Trophoblast cell (in vitro differentiated cells and primary cell): ENCODE results near the gene IGF2R.
"Not testable (repeated sequence)": the region's sequence is repeated elsewhere in the genome, so short reads cannot be mapped to it uniquely, and the experiment has no call there.

Experiments
- DNase-seq, 2 donors: peaks; one replicate each; pipeline ENCODE4 v3.0.0-alpha.2; 2016
- H2AFZ ChIP-seq: 2 replicates; pipeline ENCODE4 v1.6.1; 2013; ENCODE audit warnings: low read length, moderate library complexity, mild to moderate bottlenecking; ENCODE audit not compliant: insufficient read depth, poor library complexity
- H2AK5ac ChIP-seq: 2 replicates; pipeline ENCODE4 v1.6.1; 2013; ENCODE audit warnings: mild to moderate bottlenecking, low read length
- H2BK120ac ChIP-seq: 2 replicates; pipeline ENCODE4 v1.6.1; 2013; ENCODE audit warnings: low read length, mild to moderate bottlenecking, moderate library complexity; ENCODE audit not compliant: insufficient read depth, poor library complexity
- H2BK12ac ChIP-seq: 2 replicates; pipeline ENCODE4 v1.6.1; 2013; ENCODE audit warnings: mild to moderate bottlenecking, low read length, moderate library complexity
- H2BK5ac ChIP-seq: 2 replicates; pipeline ENCODE4 v1.6.1; 2013; ENCODE audit warnings: low read length, low read depth, moderate library complexity, mild to moderate bottlenecking; ENCODE audit not compliant: poor library complexity
- H3K14ac ChIP-seq: 2 replicates; pipeline ENCODE4 v1.6.1; 2013; ENCODE audit warnings: mild to moderate bottlenecking, low read length
- H3K18ac ChIP-seq: 2 replicates; pipeline ENCODE4 v1.6.1; 2013; ENCODE audit warnings: mild to moderate bottlenecking, low read length
- H3K23ac ChIP-seq: 2 replicates; pipeline ENCODE4 v1.6.1; 2013; ENCODE audit warnings: low read length
- H3K27ac ChIP-seq: 2 replicates; pipeline ENCODE4 v1.5.1; 2013; ENCODE audit warnings: low read depth, mild to moderate bottlenecking, inconsistent platforms, low read length, moderate library complexity
- H3K27me3 ChIP-seq: 2 replicates; pipeline ENCODE4 v1.6.1; 2013; ENCODE audit warnings: inconsistent platforms, mild to moderate bottlenecking, low read length, moderate library complexity; ENCODE audit not compliant: insufficient read depth
- H3K36me3 ChIP-seq, 2 experiments: 1 replicate in 1 of 2; 2 replicates in 1 of 2; pipeline ENCODE4 v1.6.1; 2013; ENCODE audit warnings: low read length in 2 of 2, mild to moderate bottlenecking in 2 of 2, moderate library complexity in 1 of 2; ENCODE audit not compliant: insufficient read depth in 2 of 2, control insufficient read depth in 1 of 2
- H3K4ac ChIP-seq: 2 replicates; pipeline ENCODE4 v1.6.1; 2013; ENCODE audit warnings: low read depth, mild to moderate bottlenecking, low read length, moderate library complexity
- H3K4me1 ChIP-seq, 2 experiments: 1 replicate in 1 of 2; 2 replicates in 1 of 2; pipeline ENCODE4 v1.6.1; 2013; ENCODE audit warnings: low read length in 2 of 2, mild to moderate bottlenecking in 2 of 2, moderate library complexity in 1 of 2; ENCODE audit not compliant: insufficient read depth in 2 of 2, control insufficient read depth in 1 of 2
- H3K4me2 ChIP-seq: 2 replicates; pipeline ENCODE4 v1.6.1; 2013; ENCODE audit warnings: inconsistent platforms, mild to moderate bottlenecking, low read length, moderate library complexity
- H3K4me3 ChIP-seq: 2 replicates; pipeline ENCODE4 v1.5.1; 2013; ENCODE audit warnings: mild to moderate bottlenecking, low read depth, low read length, inconsistent platforms
- H3K79me1 ChIP-seq: one replicate; pipeline ENCODE4 v1.6.1; 2013; ENCODE audit warnings: low read length
- H3K79me2 ChIP-seq: 2 replicates; pipeline ENCODE4 v1.6.1; 2013; ENCODE audit warnings: low read length, mild to moderate bottlenecking; ENCODE audit not compliant: control insufficient read depth, insufficient read depth, poor library complexity
- H3K9ac ChIP-seq: 2 replicates; pipeline ENCODE4 v1.6.1; 2013; ENCODE audit warnings: mild to moderate bottlenecking, low read length
- H3K9me3 ChIP-seq: 2 replicates; pipeline ENCODE4 v1.6.1; 2013; ENCODE audit warnings: low read depth, mild to moderate bottlenecking, control low read depth, inconsistent platforms, low read length; ENCODE audit not compliant: insufficient read depth
- H4K12ac ChIP-seq: 2 replicates; pipeline ENCODE4 v1.6.1; 2013; ENCODE audit warnings: low read depth, mild to moderate bottlenecking, low read length, moderate library complexity
- H4K8ac ChIP-seq: 2 replicates; pipeline ENCODE4 v1.6.1; 2013; ENCODE audit warnings: low read depth, mild to moderate bottlenecking, low read length, moderate library complexity
- H4K91ac ChIP-seq: one replicate; pipeline ENCODE4 v1.6.1; 2013; ENCODE audit warnings: low read depth, mild to moderate bottlenecking, low read length, moderate library complexity
- WGBS: extraction: QIAGEN DNeasy Blood & Tissue Kit; methylation state at CpG from one replicate; pipeline ENCODE4 v1.1.7; 2013; ENCODE audit warnings: missing lambda C conversion rate; ENCODE audit not compliant: insufficient read length, insufficient coverage; ENCODE audit errors: extremely low coverage; 5-methylcytosine and 5-hydroxymethylcytosine counted together

The IGF2R gene

DNA sequence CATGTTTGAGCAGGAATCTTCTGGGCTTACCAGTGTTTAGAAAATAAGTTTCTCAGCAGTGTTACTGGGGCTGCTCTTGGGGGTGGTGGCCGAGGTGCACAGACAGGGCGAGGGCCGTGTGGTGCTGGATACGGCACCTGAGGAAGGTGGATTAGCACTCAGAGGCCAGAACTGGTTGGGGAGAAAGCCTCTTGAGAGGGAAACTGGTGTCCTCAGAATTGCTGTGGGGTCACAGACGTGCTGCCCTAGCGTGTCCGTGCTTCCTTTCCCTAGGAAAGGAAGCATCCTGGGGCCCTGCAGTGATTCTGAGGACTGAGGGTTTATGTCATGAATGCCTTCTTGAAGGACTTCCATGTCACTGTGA is 120.6 kb downstream of the IGF2R start:
- no peaks in the 10 kb centered on the region for H3K79me1 ChIP-seq
- no peak overlapping the region for H2AK5ac ChIP-seq
- H4K91ac ChIP-seq = no peak overlapping the region
- no peak overlapping the region for H3K23ac ChIP-seq
- no peak overlapping the region for H4K12ac ChIP-seq
- DNase-seq = no peak
- no peaks in the 10 kb centered on the region for H3K4me1 ChIP-seq
- no peak overlapping the region for H2AFZ ChIP-seq
- no peaks in the 10 kb centered on the region for H3K79me2 ChIP-seq
- H3K27me3 ChIP-seq = no peaks in the 10 kb centered on the region
- no peak overlapping the region for H2BK120ac ChIP-seq
- no peak overlapping the region for H4K8ac ChIP-seq
- H3K18ac ChIP-seq = no peak overlapping the region
- no peak overlapping the region for H2BK5ac ChIP-seq
- no peak overlapping the region for H3K14ac ChIP-seq
- no peak overlapping the region for H3K27ac ChIP-seq
- H3K4ac ChIP-seq = no peak overlapping the region
- no peak overlapping the region for H3K9ac ChIP-seq
- no peak overlapping the region for H2BK12ac ChIP-seq
- peaks cover 66 to 89% of the 10 kb centered on the region in 2 experiments for H3K36me3 ChIP-seq
- no peak overlapping the region for H3K4me2 ChIP-seq
- H3K9me3 ChIP-seq = no peaks in the 10 kb centered on the region
- WGBS = no CpG with 5 or more reads among the region's 7 CpGs
- H3K4me3 ChIP-seq = no peak overlapping the region

- not testable (repeated sequence) for H3K4me2 ChIP-seq, H3K79me2 ChIP-seq, H4K12ac ChIP-seq, H2AK5ac ChIP-seq, H2BK120ac ChIP-seq, H3K23ac ChIP-seq, H3K27me3 ChIP-seq, H3K27ac ChIP-seq, H3K4ac ChIP-seq, H3K9ac ChIP-seq, H3K4me1 ChIP-seq, H2BK12ac ChIP-seq, H4K91ac ChIP-seq, H3K4me3 ChIP-seq, DNase-seq, H4K8ac ChIP-seq, H2AFZ ChIP-seq, H3K14ac ChIP-seq, H3K18ac ChIP-seq, H3K79me1 ChIP-seq, H2BK5ac ChIP-seq, H3K9me3 ChIP-seq
- no CpG with 5 or more reads among the region's 32 CpGs for WGBS
- H3K36me3 ChIP-seq = peaks cover 59 to 86% of the 10 kb centered on the region in 2 experiments
These were observed 121.8 kb downstream of the IGF2R start for GRCh38 chr6:160090442-160091239.

DNA sequence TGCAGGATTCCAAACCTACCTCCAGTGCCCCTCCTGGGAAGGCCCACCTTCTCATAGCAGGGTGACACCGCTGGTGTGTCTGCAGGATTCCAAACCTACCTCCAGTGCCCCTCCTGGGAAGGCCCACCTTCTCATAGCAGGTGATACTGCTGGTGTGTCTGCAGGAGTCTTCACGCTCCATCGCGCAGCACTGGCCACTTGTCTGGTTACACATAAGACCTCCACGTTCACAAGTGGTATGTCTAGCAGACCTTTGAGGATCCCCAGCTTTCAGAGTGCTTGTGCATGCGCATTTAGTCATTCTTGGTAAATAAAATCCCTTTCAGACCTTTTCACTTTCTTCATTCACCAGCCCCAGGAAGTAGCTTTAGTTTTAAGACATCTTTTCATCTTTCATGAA is 123.3 kb downstream of the IGF2R start:
- not testable (repeated sequence) for H4K12ac ChIP-seq, H3K79me2 ChIP-seq, H3K27ac ChIP-seq, H3K4me1 ChIP-seq, H3K4ac ChIP-seq, H3K9ac ChIP-seq, H3K23ac ChIP-seq, H3K18ac ChIP-seq, H3K27me3 ChIP-seq, H3K4me3 ChIP-seq, H4K91ac ChIP-seq, H2BK12ac ChIP-seq, H2AK5ac ChIP-seq, H3K9me3 ChIP-seq, H4K8ac ChIP-seq, H2BK120ac ChIP-seq, DNase-seq, H2BK5ac ChIP-seq, H3K4me2 ChIP-seq, H2AFZ ChIP-seq, H3K79me1 ChIP-seq, H3K14ac ChIP-seq
- H3K36me3 ChIP-seq = peaks cover 56 to 81% of the 10 kb centered on the region in 2 experiments
- no CpG with 5 or more reads among the region's 6 CpGs for WGBS

GRCh38 chr6:160092602-160093001 is 123.7 kb downstream of the IGF2R start:
- peaks cover 55 to 83% of the 10 kb centered on the region in 2 experiments for H3K36me3 ChIP-seq
- WGBS = no CpG with 5 or more reads among the region's 10 CpGs
- no peak overlapping the region for H3K18ac ChIP-seq
- no peaks in the 10 kb centered on the region for H3K9me3 ChIP-seq
- H3K4me1 ChIP-seq = no peaks in the 10 kb centered on the region
- H2AK5ac ChIP-seq = no peak overlapping the region
- H3K27ac ChIP-seq = no peak overlapping the region
- no peaks in the 10 kb centered on the region for H3K79me2 ChIP-seq
- no peak overlapping the region for H2BK12ac ChIP-seq
- no peak for DNase-seq
- no peak overlapping the region for H3K4me3 ChIP-seq
- no peak overlapping the region for H3K4ac ChIP-seq
- H3K79me1 ChIP-seq = no peaks in the 10 kb centered on the region
- H4K8ac ChIP-seq = no peak overlapping the region
- H3K4me2 ChIP-seq = no peak overlapping the region
- H2BK120ac ChIP-seq = no peak overlapping the region
- no peak overlapping the region for H2BK5ac ChIP-seq
- no peak overlapping the region for H4K12ac ChIP-seq
- H3K27me3 ChIP-seq = no peaks in the 10 kb centered on the region
- H4K91ac ChIP-seq = no peak overlapping the region
- H3K23ac ChIP-seq = no peak overlapping the region
- no peak overlapping the region for H3K9ac ChIP-seq
- no peak overlapping the region for H2AFZ ChIP-seq
- no peak overlapping the region for H3K14ac ChIP-seq
